ENCODE measurements around the gene CAMK1G. TPM values are rescaled to one million over a fixed set of nuclear protein-coding genes. Genes with fewer than 3 reads are reported as not detected.

The CAMK1G gene
- total and polyA plus RNA-seq, 2 of the 4 experiments (the other 2 are of a cell fraction): 0.72 to 1.8 TPM

GRCh38 chr1:209655411-209656231, 72.1 kb downstream of the CAMK1G start (continued):
- TF ChIP-seq, protein P1, sequence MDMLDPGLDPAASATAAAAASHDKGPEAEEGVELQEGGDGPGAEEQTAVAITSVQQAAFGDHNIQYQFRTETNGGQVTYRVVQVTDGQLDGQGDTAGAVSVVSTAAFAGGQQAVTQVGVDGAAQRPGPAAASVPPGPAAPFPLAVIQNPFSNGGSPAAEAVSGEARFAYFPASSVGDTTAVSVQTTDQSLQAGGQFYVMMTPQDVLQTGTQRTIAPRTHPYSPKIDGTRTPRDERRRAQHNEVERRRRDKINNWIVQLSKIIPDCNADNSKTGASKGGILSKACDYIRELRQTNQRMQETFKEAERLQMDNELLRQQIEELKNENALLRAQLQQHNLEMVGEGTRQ (IDR thresholded peaks at IDR 0.05; ENCODE audit: low read depth, low read length): no peak

GRCh38 chr1:209657140-209657879, 73.8 kb downstream of the CAMK1G start:
- Histone ChIP-seq H3K9ac (ENCODE audit: low read depth, low read length) (no peak overlapping the region), H4K5ac (ENCODE audit: low read depth, low read length) (no peak overlapping the region)
- no TSS peak for BruUV-seq (replicated peaks)

More at GRCh38 chr1:209657140-209657879, 73.8 kb downstream of the CAMK1G start:
- Histone ChIP-seq H2BK5ac (ENCODE audit: low read depth, low read length, poor library complexity, severe bottlenecking) (no peak overlapping the region), H3K9me1 (ENCODE audit: insufficient read depth, low read length) (no peaks in the 10 kb centered on the region; the same call in 1 of the 2 replicates), H3K4me3 (ENCODE audit: insufficient read depth, low read depth, low read length) (no peak overlapping the region), H2BK15ac (ENCODE audit: low read depth, low read length) (no peak overlapping the region), H3K27ac (ENCODE audit: insufficient read depth, low read length) (no peak overlapping the region), H2AK5ac (ENCODE audit: low read depth, low read length) (no peak overlapping the region), H2AFZ (replicated peaks; ENCODE audit: low read length, poor library complexity) (no peak overlapping the region), H3K23ac (ENCODE audit: low read depth, low read length) (no peak overlapping the region), H3K56ac (ENCODE audit: extremely low read depth, insufficient read depth, low read length) (no peak overlapping the region), H3K79me1 (ENCODE audit: low read depth in 1 of 2, low read length in 2 of 2) (no peaks in the 10 kb centered on the region), H4K20me1 (ENCODE audit: insufficient read depth, low read length) (no peaks in the 10 kb centered on the region), H3K14ac (replicated peaks; ENCODE audit: low read depth, low read length) (no peak overlapping the region), H3K27me3 (ENCODE audit: control insufficient read depth, insufficient read depth, low read length) (no peaks in the 10 kb centered on the region; the same call in 1 of the 2 replicates), H3K4me2 (ENCODE audit: low read depth, low read length) (no peak overlapping the region), H3K18ac (ENCODE audit: low read depth, low read length) (no peak overlapping the region), H2AK9ac (replicated peaks; ENCODE audit: low read depth, low read length, poor library complexity) (no peak overlapping the region), H4K91ac (ENCODE audit: insufficient read depth, low read depth, low read length) (no peak overlapping the region), H3K4ac (ENCODE audit: low read depth, low read length) (no peak overlapping the region), H4K8ac (ENCODE audit: low read depth in 2 of 2, low read length in 2 of 2) (no peak overlapping the region), H3K9me3 (ENCODE audit: control insufficient read depth, insufficient read depth, low read length) (no peaks in the 10 kb centered on the region), H2BK20ac (ENCODE audit: low read depth, low read length) (no peak overlapping the region), H3K36me3 (ENCODE audit: control insufficient read depth, insufficient read depth, low read length) (no peaks in the 10 kb centered on the region), H3K4me1 (ENCODE audit: control insufficient read depth, insufficient read depth, low read length) (no peaks in the 10 kb centered on the region), H2BK120ac (ENCODE audit: low read depth, low read length) (no peak overlapping the region)
- POLR2A ChIA-PET (ENCODE audit: unreplicated experiment): no interaction called here
- 70% methylated on average over 6 of the region's 9 CpGs; no CpG with 5 or more reads in 1 of the 2 experiments for WGBS, 2 experiments (ENCODE audit: extremely low coverage in 2 of 2, insufficient read length in 1 of 2)
- ATAC-seq (ENCODE audit: low read depth): no peak
- dilution Hi-C loops (cut with HindIII; ENCODE audit: low sequenced_read_pairs, unreplicated experiment) (no loop called here), intact Hi-C loops (cut with micrococcal nuclease) (no loop called here), in situ Hi-C loops (cut with MboI; ENCODE audit: low sequenced_read_pairs) (no loop called here)
- TF ChIP-seq CEBPB (IDR thresholded peaks at IDR 0.05; ENCODE audit: low read depth, low read length): no peak
- TF ChIP-seq MXI1 (IDR thresholded peaks at IDR 0.05; ENCODE audit: borderline replicate concordance, low read depth, low read length): no peak
- TF ChIP-seq, protein P2, sequence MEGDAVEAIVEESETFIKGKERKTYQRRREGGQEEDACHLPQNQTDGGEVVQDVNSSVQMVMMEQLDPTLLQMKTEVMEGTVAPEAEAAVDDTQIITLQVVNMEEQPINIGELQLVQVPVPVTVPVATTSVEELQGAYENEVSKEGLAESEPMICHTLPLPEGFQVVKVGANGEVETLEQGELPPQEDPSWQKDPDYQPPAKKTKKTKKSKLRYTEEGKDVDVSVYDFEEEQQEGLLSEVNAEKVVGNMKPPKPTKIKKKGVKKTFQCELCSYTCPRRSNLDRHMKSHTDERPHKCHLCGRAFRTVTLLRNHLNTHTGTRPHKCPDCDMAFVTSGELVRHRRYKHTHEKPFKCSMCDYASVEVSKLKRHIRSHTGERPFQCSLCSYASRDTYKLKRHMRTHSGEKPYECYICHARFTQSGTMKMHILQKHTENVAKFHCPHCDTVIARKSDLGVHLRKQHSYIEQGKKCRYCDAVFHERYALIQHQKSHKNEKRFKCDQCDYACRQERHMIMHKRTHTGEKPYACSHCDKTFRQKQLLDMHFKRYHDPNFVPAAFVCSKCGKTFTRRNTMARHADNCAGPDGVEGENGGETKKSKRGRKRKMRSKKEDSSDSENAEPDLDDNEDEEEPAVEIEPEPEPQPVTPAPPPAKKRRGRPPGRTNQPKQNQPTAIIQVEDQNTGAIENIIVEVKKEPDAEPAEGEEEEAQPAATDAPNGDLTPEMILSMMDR (conservative IDR thresholded peaks at IDR 0.05; ENCODE audit: low read depth, low read length): no peak
- DNase-seq: no peak
- CTCF ChIA-PET: no interaction called here

Measured in IMR-90 (cell line).